TTC549 (cell line): Measurements from ENCODE around the gene AGTR1.

Experiments used
- FAIRE-seq: peaks from 2 replicates; lab custom pipeline; 2012; peaks lifted over from hg19 to GRCh38; lab: Jason Lieb, UNC

Gene AGTR1

DNA sequence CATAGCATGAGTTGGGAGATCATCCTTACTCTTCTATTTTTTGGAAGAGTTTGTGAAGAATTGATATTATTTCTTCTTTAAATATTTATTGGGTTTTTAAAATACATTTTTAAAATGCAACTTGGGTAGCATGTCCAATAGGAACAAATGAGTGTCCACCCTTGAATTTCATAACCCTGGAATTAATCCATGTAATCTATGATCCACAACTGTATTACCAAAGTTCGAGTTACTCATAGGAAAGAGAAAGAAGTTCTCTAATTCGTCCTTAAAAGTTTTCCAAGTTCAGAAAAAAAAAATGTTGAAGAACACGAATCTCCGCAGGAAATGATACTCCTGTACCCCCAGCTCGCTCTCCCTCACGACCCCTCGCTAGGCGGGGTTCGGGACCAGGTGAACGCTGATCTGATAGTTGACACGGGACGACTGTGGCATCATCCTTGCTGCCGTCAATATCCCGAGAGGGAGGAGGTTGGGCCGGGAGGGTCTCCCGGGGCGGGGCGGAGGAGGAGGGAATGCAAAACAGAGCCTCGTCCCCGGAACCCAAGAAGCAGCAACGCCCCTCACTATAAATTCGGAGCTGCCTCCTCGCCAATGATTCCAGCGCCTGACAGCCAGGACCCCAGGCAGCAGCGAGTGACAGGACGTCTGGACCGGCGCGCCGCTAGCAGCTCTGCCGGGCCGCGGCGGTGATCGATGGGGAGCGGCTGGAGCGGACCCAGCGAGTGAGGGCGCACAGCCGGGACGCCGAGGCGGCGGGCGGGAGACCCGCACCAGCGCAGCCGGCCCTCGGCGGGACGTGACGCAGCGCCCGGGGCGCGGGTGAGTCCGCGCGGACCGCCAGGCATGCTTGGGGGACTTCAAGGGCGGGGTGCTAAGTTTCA lies at the start of gene AGTR1:
TSS of gene AGTR1 (plus strand) at position 598 of the 884 bp plus-strand sequence. CDS start 43,133 bp downstream, outside the sequence.
- FAIRE-seq = no peak

DNA sequence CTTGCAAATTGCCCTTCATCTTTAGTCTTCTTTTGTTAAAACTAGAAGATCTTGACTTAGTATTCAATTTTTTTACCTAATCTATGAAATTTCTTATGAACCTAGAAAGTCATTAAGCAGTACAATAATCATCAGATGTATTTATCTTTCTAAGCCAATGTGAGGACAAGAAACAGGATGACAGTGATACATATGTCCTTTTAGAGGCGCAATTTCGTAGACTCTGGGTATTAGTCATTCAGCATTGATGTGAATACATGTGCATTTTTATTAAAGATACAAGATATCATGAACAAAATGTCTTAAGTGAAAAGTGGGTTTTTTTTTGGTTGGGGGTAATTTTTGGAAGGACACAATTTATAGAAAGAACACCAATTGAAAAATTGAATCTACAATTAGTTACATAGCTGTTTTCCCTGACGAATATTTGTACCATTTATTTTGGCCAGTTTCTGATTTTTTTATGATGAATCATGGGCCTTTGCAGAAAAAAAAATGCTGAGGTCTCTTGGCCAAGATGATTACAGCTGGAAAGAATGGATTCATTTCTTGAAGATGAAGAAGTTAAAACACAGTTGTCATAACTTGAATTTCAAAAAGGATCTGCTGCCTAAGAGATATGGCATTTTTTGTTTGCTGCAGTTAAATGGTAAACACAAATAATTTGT lies 48.9 kb upstream of the AGTR1 start:
- FAIRE-seq = no peak

DNA sequence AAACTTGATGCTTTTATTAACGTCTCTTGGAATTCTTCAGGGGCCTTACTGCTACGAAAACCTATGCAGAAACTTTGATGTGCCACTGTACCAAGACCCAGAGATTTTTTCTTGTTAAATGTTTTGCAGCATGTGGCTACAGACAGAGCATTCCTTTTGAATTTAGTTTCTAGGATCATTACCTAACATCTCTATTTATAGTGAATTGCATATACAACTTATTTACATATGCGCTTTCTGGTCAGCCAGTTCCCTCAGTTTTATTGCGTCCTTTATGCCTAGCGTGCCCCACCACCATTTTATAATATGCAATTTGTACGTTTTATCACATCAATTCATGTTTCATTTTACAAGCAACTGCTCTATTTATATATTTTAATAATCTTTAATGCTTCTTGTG lies 46.2 kb upstream of the AGTR1 start:
- no peak for FAIRE-seq

DNA sequence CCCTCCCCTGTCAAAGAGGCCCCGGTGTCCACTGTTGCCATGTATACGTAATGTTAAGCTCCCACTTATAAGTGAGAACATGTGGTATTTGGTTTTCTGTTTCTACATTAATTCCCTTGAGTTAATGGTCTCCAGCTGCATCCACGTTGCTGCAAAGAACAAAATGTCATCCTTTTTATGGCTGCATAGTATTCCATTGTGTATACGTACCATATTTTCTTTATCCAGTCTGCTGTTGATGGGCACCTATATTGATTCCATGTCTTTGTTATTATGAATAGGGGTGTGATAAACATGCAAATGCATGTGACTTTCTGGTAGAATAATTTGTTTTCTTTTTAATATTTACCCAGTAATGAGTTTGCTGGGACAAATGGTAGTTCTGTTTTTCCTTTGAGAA lies 43.3 kb upstream of the AGTR1 start:
- no peak for FAIRE-seq

DNA sequence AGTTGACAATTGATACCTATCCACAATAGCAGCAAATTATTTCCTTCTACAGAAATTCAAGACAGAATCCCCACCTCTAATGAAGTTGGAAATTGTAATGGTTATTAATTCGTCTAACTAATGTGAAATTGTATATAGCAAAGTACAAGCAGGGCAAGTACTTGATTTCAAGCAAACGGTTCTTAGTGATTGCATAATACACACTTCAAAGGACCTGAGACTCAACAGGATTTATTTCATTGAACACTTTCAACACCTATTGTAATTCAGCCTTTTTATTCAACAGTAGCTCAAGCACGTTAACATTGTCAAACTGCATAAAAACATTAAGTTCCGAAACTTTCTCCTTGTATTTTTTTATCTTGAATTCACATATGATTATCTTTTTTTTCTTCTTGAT lies 40.2 kb upstream of the AGTR1 start:
- no peak for FAIRE-seq

DNA sequence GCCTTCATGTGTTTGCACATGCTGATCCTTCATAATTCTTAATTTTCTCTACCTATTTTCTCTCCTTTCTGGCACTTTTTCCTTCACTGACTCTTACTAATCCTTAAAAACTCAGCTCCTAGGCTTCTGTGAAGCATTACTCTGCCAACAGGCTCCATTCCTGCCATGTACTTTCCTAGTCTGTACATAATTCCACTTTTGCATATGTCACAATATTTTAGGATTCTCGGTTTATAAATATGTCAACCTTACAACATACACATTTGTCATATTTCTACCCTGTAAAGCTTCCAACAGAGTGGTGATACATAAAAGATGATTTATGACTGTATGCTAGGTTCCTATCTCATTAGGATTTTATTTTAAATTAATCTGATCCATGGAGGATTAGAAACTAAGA lies 38.2 kb upstream of the AGTR1 start:
- no peak for FAIRE-seq

GRCh38 chr3:148680289-148680688 lies 17.4 kb upstream of the AGTR1 start:
- no peak for FAIRE-seq

DNA sequence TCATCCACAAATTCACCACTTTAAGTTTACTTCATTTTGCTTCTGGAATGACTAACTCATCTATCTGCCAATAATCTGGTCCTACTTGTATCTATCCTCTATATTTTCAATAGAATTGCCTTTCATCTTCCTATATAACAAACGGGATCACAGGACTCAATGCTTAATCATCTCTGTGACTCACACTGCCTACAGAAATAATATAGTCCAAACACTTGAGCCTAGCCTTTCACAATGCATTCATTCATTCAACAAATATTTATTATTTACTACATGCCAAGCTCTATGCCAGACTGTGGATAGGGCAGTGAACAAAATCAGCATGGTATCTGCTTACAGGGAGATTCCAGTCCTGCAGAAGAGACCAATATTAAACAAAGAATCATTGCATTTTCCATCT lies 16.6 kb upstream of the AGTR1 start:
- no peak for FAIRE-seq

DNA sequence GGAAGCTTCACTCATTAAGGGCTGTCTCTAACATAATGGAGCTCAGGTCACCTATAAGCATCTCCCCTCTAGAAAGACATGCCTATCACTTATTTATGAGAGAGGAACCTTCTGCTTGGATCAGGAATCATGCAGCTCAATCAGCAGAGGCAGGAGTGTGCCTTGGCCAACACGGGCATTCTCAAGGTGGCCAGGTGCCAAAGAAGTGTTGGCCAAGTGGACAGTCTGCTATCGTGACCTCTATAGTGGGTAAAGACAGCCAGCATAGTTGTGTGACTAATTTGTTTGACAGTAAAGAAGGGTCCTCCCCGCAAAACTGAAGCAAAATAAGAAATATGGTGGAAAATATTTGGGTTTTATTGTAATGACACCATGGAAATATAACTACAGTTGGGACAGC lies 14.7 kb upstream of the AGTR1 start:
- no peak for FAIRE-seq

GRCh38 chr3:148694116-148694515 lies 3.6 kb upstream of the AGTR1 start:
- FAIRE-seq = no peak

DNA sequence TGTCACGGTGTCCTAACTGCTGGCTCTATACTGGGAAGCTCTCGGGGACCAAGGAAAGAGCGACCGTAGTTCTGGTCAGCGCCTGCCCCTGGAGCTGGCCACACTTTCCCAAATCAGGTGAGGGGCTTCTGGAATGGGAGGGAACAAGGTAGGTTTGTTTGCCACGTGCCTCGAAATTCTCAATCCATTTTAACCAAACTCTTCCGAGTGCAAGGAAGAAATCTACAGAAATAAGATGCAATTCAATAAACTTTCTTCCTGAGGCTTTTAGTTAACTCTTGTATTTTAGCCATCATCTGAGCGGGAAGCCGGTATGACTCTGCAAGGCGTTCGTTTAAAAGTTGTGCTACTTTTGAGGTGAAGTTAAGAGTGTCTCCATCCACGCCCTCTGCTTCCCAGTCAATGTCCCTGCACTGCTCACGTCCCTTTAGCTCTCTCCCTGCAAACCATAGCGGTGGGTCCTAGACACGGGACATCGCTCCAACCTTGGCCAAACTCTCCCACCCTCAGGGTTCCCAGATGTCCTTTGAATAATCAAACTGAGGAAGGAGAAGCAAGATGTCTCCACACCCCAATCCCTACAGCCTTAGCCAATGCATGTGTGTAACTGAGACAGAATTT lies 597 bp downstream of the AGTR1 start:
- no peak for FAIRE-seq

GRCh38 chr3:148705314-148705713 lies 7.6 kb downstream of the AGTR1 start:
- no peak for FAIRE-seq

DNA sequence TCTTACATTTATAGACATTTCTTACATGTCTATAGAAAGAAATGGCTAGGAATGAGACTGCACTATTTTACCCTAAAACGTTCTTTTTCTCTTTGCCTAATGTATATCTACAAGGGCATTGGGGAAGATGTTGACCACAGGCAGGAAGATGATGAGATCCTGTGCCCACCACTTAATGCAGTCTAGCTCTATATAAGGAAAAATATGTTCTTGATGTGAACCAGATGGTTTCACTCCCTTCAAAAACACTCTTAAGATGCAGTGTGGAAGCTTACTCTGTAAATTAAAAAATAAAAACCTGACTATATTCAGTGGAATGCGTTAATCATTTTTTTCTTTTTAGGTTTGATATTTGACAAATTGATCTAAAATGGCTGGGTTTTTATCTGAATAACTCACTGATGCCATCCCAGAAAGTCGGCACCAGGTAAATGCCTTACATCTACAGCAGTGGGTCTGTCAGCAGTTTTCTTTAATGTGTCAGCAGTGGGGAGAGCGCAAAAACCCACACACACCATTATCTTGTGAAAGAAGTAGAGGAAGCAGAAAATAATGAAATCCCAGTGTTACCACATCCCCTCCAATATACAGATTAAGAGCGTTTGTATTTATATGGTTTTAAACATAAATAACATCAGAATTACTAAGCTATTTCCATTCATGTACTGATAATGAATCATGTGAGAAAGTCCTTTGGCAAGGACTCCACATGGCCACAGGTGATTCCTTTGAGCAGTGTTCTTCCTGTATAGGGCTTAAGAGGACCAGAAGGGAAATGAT lies 10.1 kb downstream of the AGTR1 start:
- no peak for FAIRE-seq

GRCh38 chr3:148708409-148708808 lies 10.7 kb downstream of the AGTR1 start:
- no peak for FAIRE-seq

DNA sequence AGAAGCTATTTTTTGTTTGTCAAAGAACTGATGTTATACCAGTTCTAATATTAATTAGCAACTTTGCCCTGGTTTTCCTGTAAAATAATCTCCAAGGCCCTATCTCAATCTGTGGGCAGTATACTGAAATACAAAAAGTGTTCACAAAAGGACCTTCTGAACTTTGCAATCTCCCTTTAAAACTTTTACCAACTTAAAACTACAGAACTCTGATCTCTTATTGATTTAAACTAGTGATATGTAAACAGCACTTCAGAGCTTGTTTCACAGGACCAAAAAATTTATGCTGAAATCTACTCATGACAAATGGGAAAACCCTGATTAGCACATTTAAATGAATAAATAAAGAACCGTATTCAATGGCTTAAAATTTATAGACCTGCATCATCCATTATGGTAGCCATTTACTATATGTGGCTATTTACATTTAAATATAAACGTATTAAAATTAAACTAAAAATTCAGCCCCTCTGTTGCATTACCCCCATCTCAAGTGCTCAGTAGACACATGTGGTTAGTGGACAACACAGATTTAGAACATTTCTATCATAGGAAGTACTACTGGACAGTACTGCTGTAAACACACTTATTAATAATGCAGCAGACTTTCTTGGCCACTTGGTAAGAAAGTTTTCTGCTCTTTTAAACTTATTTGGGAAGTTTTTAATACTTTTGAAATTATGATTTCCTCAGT lies 12.0 kb downstream of the AGTR1 start:
- no peak for FAIRE-seq

DNA sequence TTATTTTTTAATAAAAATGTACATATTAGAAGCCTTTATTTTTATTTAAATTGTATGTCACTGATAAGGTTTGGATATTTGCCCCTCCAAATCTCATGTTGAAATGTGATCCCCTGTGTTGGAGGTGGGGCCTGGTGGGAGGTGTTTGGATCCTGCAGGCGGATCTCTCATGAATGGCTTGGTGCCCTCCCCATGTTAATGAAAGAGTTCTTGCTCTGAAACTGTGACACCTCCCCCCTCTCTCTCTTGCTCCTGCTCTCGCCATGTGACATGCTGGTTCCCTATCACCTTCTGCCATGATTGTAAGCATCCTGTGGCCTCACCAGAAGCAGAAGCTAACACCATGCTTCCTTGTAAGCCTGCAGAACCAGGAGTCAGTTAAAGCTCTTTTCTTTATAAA lies 13.0 kb downstream of the AGTR1 start:
- FAIRE-seq = no peak

DNA sequence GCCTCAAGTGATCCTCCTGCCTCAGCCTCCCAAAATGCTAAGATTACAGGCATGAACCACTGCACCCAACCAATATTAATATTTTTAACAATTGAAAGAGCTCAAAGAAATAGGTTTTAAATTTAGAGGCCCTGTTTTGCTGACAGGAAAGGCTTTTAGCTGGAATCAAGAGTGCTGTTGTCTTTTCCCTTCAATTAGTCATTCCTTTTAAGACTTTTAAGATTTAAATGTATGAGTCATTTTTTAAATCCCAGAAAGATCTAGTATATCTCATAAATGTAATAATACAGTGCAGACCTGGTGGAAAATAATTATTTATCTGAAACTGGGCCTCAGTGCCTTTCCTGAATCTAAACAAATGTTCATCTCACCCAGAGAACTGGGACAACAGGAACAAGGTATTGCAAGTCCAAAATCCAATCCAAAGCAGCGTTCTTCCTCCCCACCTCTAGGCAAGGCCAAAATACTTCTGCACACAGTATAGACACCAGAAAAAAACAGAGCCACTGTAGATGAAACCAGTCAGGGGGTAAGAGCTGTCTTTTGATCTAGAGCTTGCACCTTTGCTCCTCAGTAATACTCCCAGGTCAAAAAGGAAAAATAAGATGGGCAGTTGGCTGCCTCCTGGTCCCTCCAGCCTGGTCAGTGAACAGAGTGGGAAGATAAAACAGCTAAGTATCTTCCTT lies 14.4 kb downstream of the AGTR1 start:
- FAIRE-seq = no peak

DNA sequence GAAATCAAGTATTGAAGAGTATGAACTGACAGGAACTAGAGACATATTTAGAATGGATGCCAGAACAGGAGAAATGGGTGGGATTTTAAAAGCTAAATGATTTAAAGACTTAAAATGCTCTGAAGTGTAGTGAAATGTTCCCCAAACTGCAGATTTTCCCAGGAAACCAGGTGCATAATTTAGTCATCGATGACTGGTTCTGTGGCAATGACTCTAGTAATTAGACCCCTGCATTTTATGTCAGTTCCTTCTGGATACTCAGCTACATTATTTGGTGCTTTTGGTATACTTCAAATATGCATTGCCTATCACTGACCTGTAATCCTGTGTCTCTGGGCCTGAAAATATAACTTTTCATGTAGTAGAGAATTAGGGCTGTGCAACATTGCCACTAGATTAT lies 16.8 kb downstream of the AGTR1 start:
- no peak for FAIRE-seq

DNA sequence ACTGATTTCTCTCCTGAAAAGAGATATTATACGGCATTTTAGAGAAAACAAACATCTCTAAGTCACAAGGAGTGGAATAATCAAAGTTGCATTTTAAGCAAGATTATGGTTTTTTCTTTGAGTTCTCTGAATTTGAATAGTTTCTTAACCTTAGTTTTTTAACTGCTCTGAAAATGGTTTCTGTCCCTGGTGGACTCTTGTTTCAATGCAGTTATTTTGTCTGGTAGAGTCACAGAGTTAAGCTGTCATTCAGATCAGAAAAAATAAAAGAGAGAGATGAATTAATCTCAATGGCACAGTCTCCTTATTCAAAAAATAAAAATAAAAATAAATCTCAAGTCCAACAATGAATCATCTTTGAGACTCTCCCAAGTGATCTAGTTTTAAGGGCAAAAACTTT lies 19.0 kb downstream of the AGTR1 start:
- no peak for FAIRE-seq

DNA sequence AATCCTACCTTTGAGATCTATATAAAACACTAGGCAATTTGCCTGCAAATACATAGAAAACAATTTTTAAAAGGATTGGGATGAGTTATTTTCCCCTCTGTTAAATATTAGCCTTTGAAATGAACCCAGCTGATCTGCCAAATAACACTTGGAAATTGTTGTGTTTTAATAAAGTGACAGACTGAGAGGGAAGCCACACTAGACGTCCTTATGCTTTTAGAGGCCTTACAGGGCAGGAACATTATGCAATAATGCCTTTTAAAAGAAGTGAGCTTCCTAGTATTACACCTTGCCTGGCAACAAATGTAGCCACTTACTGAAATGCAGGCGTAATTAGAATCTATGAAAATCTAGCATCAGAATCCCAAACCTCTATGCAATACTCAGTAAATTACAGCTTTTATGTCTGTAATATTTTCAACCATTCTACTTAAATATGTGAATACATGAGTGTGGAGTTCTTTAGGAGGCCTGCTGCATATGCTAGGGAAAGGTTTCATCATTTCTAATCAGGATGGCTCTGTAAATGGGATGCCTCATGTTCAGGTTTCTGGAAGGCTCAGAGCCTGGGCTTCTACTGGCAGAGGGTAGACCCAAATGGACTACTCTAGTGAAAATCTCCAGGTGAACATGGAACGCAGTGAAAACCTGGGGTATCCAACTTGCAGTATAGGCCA lies 20.3 kb downstream of the AGTR1 start:
- no peak for FAIRE-seq
